PC-9 (cell line): Measurements from ENCODE around the gene SNRNP25. TPM values are rescaled to one million over a fixed set of nuclear protein-coding genes. Genes with fewer than 3 reads are reported as not detected.

Experiments used
- BruUV-seq: library from RNA; stranded (reverse); fragments of 400-500 nt; replicated peaks from 2 replicates; lab custom pipeline; 2021; lab: Mats Ljungman, UMichigan
- CTCF ChIA-PET: fragments of 300-600 bp; sonication (Branson Sonifier 250); formaldehyde crosslinking; loops from one replicate; lab custom pipeline; 2022; ENCODE audit warnings: antibody characterized with exemption; lab: Charles Lee
- POLR2A ChIA-PET: fragments of 300-600 bp; sonication (Branson Sonifier 250); formaldehyde crosslinking; loops from one replicate; lab custom pipeline; 2022; ENCODE audit warnings: antibody characterized with exemption; ENCODE audit not compliant: unreplicated experiment; lab: Charles Lee
- DNase-seq, 2 experiments: peaks; one replicate each; pipeline versions ENCODE4 v3.0.0 to v3.0.0-alpha.2; 2015 to 2022; ENCODE audit warnings: mixed read lengths in 1 of 2
- H2AFZ ChIP-seq: fragments of 200-600 bp; sonication (generic); 2 replicates; pipeline ENCODE4 v1.8.1; 2017; ENCODE audit warnings: antibody characterized with exemption
- H3F3A ChIP-seq: fragments of 200-600 bp; sonication (generic); 2 replicates; pipeline ENCODE4 v1.8.1; 2017; ENCODE audit warnings: antibody characterized with exemption, mild to moderate bottlenecking, low read depth; ENCODE audit not compliant: insufficient read depth
- H3K27ac ChIP-seq: fragments of 200-600 bp; sonication (generic); 2 replicates; pipeline ENCODE4 v1.6.1; 2016; ENCODE audit warnings: mixed run types
- H3K27me3 ChIP-seq: fragments of 200-600 bp; sonication (generic); 2 replicates; pipeline ENCODE4 v1.6.1; 2016; ENCODE audit warnings: low read depth, mixed run types; ENCODE audit not compliant: insufficient read depth
- H3K36me3 ChIP-seq: fragments of 200-600 bp; sonication (generic); 2 replicates; pipeline ENCODE4 v1.6.1; 2016; ENCODE audit warnings: low read depth, mixed run types
- H3K4me1 ChIP-seq: fragments of 200-600 bp; sonication (generic); replicated peaks from 2 replicates; pipeline ENCODE4 v1.6.1; 2016; ENCODE audit warnings: mixed run types; ENCODE audit not compliant: insufficient read depth
- H3K4me2 ChIP-seq: fragments of 200-600 bp; sonication (generic); 2 replicates; pipeline ENCODE4 v1.6.1; 2017; ENCODE audit warnings: mixed run types
- H3K4me3 ChIP-seq: fragments of 200-600 bp; sonication (generic); 2 replicates; pipeline ENCODE4 v1.6.1; 2016; ENCODE audit warnings: mixed run types
- H3K79me2 ChIP-seq: fragments of 200-600 bp; sonication (generic); 2 replicates; pipeline ENCODE4 v1.6.1; 2017; ENCODE audit warnings: low read depth, mixed run types
- H3K9me2 ChIP-seq: fragments of 200-600 bp; sonication (generic); 2 replicates; pipeline ENCODE4 v1.8.1; 2017; ENCODE audit warnings: mild to moderate bottlenecking; ENCODE audit not compliant: insufficient read depth
- H3K9me3 ChIP-seq: fragments of 200-600 bp; sonication (generic); 2 replicates; pipeline ENCODE4 v1.8.1; 2016; ENCODE audit warnings: low read depth; ENCODE audit not compliant: insufficient read depth
- H4K20me1 ChIP-seq: fragments of 200-600 bp; sonication (generic); 2 replicates; pipeline ENCODE4 v1.8.1; 2017; ENCODE audit not compliant: insufficient read depth
- CTCF ChIP-seq: fragments of 200-600 bp; sonication (generic); conservative IDR thresholded peaks from 2 replicates; pipeline ENCODE4 v1.6.1; 2017; ENCODE audit warnings: mixed run types, antibody characterized with exemption, mild to moderate bottlenecking, moderate library complexity
- EZH2 ChIP-seq: fragments of 200-600 bp; sonication (generic); IDR thresholded peaks from 2 replicates; pipeline ENCODE4 v1.8.0; 2017; ENCODE audit warnings: antibody characterized with exemption, low read depth
- intact Hi-C: fragments of 100-400 bp; cut with micrococcal nuclease; formaldehyde crosslinking; loops from one replicate; pipeline ENCODE4 v1.10.0; 2022; ENCODE audit not compliant: unreplicated experiment
- total RNA-seq: library from RNA; stranded (reverse); gene quantifications from 2 replicates; pipeline ENCODE4 v1.2.3, GENCODE V29; 2021

SNRNP25 gene
- total RNA-seq, 1 experiment from 2014 or later = 61.4 TPM

- H4K20me1 ChIP-seq = peaks cover 8% of the 10 kb centered on the region
- ChIA-PET CTCF (no interaction called here), POLR2A (no interaction called here)
Observed at GRCh38 chr16:63466-63865, 9.8 kb downstream of the SNRNP25 start.

DNA sequence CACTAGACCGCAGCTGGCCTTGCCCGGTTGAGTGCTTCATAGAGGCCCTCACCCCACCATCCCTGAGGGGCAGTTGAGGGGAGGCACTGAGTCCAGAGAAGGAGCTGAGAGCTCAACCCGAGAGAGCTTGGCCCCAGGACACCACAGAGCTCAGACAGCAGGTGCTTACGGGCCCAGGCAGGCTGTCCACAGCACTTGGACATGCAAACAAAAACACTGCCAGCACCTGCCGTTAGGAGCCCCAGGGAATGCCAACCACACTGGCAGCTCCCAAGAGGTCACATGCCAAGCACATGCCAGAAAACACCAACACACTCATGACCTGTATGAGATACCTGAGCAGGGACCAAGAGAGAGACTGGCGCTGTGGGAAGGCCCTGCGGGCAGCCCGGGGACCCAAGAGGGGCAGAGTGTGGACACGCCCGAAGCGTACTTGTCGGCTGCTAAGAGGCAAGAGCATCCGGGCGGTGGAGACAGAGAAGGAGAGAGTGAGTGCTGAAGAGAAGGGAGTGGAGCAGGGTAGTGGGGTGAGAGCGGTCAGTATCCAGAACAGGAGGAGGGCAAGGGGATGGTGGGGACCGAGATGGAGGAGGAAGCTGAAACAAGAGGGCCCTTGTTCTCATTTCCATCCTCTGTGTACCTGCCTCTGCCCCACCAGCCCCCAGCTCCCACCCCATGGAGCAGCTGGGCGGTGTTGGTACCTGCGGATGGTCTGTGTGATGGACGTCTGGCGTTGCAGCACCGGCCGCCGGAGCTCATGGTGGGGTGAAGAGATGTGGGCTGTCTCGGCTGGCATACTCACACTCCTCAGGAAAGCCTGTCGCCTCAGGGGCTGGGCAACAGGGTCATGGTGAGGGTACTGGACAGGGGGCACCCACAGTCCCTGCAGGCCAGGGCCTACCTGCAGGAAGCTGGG lies 10.6 kb downstream of the SNRNP25 start:
- intact Hi-C loops = no loop called here

More at GRCh38 chr16:63466-63865, 9.8 kb downstream of the SNRNP25 start:
- DNase-seq = no peak
- no peak overlapping the region for H3K27ac ChIP-seq
- no peaks in the 10 kb centered on the region for H3K9me2 ChIP-seq
- H3F3A ChIP-seq = no peaks in the 10 kb centered on the region
- no peaks in the 10 kb centered on the region for H3K79me2 ChIP-seq
- H3K4me3 ChIP-seq = no peak overlapping the region
- BruUV-seq = no TSS peak
- H3K36me3 ChIP-seq = no peaks in the 10 kb centered on the region
- no peak overlapping the region for H2AFZ ChIP-seq
- TF ChIP-seq EZH2 (no peak), CTCF (no peak)
- no peak overlapping the region for H3K4me2 ChIP-seq
- no peaks in the 10 kb centered on the region for H3K4me1 ChIP-seq
- intact Hi-C loops = no loop called here
- no peaks in the 10 kb centered on the region for H3K9me3 ChIP-seq
- H3K27me3 ChIP-seq = no peaks in the 10 kb centered on the region

DNA sequence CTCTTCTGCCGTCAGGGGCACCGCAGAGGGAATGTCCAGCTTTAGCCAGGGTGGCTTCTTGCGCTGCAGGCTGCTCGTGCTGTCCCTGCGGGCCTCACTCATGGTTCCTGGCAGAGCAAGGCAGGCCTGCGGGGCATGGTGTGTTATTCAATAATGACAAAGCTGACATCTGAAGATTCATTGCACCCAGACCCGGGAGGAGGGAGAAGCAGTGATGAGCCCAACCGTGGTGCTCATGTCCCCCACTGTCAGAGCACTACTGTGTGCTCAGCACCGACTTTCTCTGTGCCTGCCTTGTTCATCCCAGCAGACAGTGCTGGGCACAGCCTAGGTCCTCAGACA lies 11.3 kb downstream of the SNRNP25 start:
- Histone ChIP-seq H3K36me3 (no peaks in the 10 kb centered on the region), H3F3A (no peaks in the 10 kb centered on the region), H3K27me3 (no peaks in the 10 kb centered on the region), H4K20me1 (peaks cover 8% of the 10 kb centered on the region), H3K4me2 (no peak overlapping the region), H2AFZ (no peak overlapping the region), H3K9me3 (no peaks in the 10 kb centered on the region), H3K79me2 (0 out of 2 replicates have a peak, but pooled peaks cover 1% of the 10 kb centered on the region), H3K4me1 (peaks cover 2% of the 10 kb centered on the region; the same call in 1 of the 2 replicates), H3K27ac (no peak overlapping the region), H3K4me3 (no peak overlapping the region), H3K9me2 (no peaks in the 10 kb centered on the region)
- POLR2A ChIA-PET = no interaction called here
- CTCF ChIA-PET = interaction anchor here (0.5 to 2.3 kb wide), 3 partner anchors 32 to 288 kb away, joined by 4 to 14 read pairs (median 13); partner anchors contain the start of gene AXIN1
- no TSS peak for BruUV-seq
- no peak for DNase-seq
- no peak for TF ChIP-seq EZH2
- no peak for TF ChIP-seq CTCF
- intact Hi-C loops = loop anchor here (1.0 kb wide), 1 partner anchor 32 kb away; no protein-coding TSS in a partner anchor

More for the DNA sequence above, 10.6 kb downstream of the SNRNP25 start:
- POLR2A ChIA-PET = no interaction called here
- CTCF ChIA-PET = interaction anchor here (0.5 to 2.3 kb wide), 3 partner anchors 33 to 288 kb away, joined by 4 to 14 read pairs (median 13); partner anchors contain the start of gene AXIN1
- Histone ChIP-seq H3K9me2 (no peaks in the 10 kb centered on the region), H3K4me3 (no peak overlapping the region), H2AFZ (no peak overlapping the region), H3K27me3 (no peaks in the 10 kb centered on the region), H3K36me3 (no peaks in the 10 kb centered on the region), H3K4me2 (no peak overlapping the region), H3K9me3 (no peaks in the 10 kb centered on the region), H3K27ac (no peak overlapping the region), H3F3A (no peaks in the 10 kb centered on the region), H4K20me1 (peaks cover 8% of the 10 kb centered on the region), H3K4me1 (no peaks in the 10 kb centered on the region), H3K79me2 (no peaks in the 10 kb centered on the region)
- TF ChIP-seq EZH2 (no peak), CTCF (no peak)
- no TSS peak for BruUV-seq
- DNase-seq = no peak
